NCI-H2196 treated with DMSO at 0.1 percent for 48 hours (cell line): ENCODE data around the gene LRRK2.
"Not testable (repeated sequence)": the region's sequence is repeated elsewhere in the genome, so short reads cannot be mapped to it uniquely, and the experiment has no call there.

ENCODE experiments used
- DNase-seq: peaks from one replicate; lab custom pipeline; 2025; ENCODE audit not compliant: unreplicated experiment; lab: John Stamatoyannopoulos, UW

LRRK2 gene

DNA sequence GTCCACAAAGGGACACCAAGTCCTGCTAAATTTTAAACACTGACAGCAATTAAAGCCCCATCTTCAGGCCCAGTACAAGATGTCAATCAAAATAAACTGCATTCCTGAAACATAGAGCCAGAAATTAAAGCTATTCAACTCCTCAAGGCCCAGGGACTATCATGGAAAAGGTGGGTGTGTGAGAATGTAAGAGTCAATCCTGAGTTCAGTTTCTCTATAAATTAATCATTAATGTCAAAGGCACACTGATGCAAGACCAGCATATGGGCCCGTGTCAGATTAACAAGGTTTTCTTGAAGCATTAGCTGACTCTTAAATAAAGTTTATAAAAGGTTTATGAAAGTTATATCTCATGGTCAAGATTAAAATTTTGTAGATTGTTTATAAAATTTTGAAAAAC is 13.6 kb upstream of the LRRK2 start:
- not testable (repeated sequence) for DNase-seq

DNA sequence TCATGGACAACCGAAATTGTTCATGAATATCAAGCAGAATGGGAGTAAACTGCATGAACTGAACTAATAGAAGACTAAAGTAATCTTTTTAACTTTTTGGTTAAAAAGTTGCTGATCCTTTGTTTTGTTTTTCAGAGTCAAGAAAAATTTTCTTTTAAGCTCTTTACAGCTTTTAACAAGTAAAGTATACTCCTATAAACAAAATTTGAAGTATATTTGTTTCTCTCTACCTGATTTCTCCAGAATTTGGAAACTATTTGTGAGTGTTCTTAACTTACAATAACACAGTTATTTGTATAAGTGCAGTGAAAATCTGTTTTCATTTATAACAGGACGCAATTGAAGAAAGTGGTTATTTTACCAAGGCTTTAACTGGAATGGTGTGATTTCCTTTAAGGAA is 12.2 kb upstream of the LRRK2 start:
- DNase-seq: no peak

DNA sequence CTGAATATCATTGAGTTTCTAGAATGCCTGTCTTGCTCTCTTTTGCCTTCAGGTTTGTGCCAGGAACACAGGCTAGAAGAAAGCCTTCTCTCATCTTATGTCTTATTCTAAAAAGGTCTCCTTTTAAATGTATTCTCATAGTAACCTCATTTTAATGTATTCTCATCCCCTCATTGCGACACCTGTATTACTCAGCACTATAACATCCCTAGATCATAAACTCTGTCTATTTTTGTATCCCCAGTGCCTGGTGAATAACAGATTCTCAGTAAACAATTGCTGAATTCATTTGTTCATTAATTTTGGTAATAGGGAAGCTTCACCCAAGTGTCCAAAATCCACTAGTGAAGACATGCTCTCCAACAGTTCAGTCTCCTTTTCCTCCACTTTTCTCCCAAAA is 8.8 kb upstream of the LRRK2 start:
- no peak for DNase-seq

DNA sequence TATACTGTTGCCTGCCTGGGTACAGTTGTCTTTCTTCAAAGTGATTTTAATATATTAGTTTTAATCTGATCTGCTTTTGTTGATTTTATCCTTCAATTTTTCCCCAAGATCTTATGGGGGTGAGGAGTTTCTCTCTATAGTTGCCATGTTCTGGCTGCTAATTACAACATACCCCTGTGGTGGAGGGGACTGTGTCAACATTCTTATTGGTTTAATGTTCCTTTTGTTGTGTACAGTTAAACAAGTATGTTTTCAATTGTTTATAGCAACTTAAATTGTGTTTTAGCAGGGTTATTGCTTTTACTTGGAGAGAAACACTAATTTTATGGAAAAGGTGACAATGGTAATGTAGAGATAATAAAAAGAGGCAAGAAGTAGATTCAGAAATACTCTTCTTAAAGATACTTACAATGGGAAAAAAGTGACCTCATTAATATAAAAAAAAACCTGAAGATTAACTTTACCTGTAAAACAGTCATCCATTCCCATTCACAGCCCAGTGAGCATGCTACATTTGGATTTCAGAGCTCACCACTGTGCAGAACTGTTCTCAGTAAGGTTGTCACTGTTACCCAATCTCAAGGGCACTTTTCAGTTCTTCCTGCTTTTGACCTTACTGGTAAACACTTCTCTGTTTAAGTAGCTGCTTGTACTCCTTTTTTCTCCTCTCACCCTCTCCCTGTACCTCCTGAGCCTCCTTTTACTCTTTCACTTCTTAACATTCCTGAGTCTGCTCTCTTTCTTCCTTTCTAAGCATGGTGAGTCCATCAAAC is 8.1 kb upstream of the LRRK2 start:
- no peak for DNase-seq

DNA sequence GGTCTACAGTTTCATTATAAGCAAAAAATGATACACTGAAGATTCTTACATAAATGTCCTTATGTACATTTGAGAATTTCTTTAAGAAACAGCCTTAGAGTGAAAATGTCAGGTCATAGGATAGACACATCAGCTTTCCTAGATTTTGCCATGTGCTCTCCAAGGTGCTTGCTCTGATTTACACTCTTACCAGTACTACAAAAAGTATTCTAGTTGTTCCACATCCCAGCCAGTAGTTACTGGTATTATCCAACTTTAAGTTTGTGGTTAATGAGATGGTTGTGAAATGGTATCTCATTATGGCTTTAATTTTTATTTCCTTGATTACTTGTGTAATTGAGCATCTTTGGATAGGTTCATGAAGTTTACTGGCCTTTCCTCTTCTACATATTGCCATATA is 5.0 kb upstream of the LRRK2 start:
- no peak for DNase-seq

DNA sequence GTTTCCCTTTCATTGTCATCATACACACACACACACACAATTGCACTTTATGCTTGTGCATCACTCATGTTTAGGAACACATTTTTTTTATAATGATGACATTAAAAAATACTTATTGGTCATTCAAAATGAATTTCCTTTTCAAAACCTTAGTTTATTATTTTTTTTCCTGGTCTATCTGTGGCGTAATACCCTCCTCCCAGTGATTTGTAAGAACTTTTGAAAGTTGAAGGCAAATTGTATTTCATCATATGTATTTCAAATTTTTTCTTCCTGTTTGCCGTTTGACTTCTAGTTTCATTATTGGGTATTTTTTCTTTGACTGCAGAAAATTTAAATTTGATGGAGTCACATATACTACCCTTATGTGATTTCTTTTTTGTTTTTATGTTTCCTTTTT is 2.5 kb upstream of the LRRK2 start:
- DNase-seq: no peak

DNA sequence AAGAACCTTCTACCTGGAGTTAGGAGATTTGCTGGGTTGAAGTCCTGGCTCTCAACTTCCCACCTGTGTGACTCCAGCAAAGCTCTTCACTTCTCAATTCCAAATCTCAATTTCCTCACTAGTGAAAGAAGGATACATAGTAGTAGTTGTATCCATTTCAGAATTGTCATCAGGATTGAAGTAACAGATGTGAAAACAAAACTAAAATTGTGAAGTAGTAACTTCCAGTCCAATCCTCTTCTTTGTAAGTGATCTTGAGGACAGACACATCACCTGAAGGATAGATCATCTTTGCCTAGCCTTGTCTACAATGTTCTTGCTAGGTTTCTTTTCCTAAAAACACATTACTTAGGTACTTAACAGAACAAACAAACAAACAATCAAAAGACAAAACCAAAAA is 1.2 kb upstream of the LRRK2 start:
- no peak for DNase-seq

DNA sequence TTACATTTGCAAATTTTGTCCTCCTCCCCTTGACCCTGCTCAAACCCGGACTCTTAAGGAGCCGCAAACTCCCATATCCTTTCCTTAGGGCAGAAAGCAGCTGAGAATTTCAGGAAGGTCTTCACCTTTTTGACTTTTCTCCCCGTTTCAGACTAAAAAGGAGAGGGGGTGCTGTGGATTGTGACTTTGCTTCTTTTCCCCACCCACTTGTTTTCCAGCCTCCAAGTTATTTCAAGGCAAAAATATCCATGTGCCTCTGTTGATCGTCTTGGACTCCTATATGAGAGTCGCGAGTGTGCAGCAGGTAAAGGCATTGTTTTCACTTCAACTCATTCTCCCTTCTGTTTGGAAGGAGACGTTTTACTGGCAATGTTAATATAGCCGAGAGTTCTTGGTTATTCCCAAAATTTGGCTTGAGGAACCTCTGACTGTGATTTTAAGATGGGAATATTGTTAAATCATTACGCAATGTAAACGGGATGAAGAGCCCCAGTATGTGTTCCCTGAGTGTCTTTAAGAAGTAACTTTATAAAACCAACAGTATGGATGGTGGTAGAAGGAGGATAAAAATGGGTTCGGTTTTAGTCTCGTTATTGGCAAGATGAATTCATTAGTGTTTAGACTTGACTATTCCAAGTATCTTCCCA is 663 bp downstream of the LRRK2 start:
- DNase-seq: no peak

DNA sequence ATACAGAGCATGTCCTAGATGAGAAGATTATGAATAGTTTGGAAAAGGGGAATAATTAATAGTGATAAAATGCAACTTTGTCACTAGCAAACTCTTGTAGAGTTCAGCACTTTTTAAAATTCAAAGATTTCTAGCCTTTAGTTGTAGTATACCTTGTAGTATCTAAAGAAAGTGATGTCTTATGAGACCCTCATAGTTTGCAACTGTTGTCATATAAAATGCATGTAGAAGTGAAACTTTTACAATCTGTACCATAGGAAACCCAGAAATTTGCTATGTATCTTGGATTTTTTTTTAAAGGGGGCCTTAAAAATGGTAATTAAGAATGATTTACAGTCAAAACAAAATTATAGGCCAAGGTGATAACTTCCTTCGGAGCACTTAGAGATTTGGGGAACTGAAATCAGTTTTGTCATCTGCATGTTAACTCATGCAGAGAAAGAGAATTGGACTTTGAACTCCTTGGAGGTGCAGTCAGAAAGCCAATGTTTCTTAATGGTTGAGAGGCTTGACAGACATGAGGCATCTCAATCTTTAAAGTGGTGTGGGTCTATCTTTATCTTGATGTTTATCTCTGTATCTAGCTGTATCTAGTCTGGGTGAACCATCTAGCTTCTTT is 1.3 kb downstream of the LRRK2 start:
- DNase-seq: no peak

DNA sequence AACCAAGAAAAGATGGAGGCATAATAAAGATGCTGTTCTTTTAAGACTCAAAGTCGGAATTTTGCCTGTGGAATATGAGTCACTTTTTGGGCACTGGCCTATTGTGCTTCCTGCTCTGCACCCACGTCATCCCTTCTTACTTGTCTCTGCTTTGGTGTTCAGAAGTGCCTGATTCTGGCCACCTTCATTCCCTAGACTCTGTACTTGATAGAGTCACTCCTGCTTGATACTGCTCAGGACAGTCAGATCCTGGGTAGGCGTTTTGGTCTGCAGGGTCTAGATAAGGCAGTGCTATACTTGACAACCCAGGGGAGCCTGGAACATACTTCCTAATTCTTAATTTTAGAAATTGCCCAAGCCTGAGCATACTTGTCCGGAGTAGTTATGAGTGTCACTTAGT is 1.9 kb downstream of the LRRK2 start:
- no peak for DNase-seq

DNA sequence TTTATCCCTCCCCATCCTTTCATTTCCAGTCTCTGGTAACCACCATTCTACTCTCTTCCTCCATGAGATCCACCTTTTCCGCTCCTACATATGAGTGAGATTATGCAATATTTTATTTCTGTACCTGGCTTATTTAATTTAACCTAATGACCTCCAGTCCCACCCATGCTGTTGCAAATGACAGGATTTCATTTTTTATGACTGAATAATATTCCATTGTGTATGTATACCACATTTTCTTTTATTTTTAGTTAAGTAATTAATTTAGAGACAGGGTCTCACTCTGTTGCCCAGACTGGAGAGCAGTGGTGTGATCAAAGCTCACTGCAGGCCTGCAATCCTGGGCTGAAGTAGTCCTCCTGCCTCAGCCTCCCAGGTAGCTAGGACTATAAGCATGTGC is 2.6 kb downstream of the LRRK2 start:
- DNase-seq: no peak

DNA sequence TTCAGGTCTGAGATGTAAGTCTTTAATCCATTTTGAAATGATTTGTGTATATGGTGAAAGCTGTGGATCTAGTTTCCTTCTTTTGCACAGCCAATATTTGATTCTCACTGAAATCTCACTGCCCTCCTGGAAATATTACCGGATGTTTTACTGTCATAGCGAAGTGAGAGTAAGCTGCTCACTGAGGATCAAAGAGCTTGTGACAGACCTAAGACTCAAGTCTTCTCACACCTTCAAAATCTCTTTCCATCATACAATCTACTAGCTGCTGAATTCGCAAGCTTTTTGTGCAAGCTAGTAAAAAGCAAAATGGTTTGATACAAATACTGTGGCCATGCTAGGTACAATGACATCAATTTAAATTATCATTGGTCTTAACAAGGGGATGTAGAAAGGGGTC is 3.9 kb downstream of the LRRK2 start:
- no peak for DNase-seq

DNA sequence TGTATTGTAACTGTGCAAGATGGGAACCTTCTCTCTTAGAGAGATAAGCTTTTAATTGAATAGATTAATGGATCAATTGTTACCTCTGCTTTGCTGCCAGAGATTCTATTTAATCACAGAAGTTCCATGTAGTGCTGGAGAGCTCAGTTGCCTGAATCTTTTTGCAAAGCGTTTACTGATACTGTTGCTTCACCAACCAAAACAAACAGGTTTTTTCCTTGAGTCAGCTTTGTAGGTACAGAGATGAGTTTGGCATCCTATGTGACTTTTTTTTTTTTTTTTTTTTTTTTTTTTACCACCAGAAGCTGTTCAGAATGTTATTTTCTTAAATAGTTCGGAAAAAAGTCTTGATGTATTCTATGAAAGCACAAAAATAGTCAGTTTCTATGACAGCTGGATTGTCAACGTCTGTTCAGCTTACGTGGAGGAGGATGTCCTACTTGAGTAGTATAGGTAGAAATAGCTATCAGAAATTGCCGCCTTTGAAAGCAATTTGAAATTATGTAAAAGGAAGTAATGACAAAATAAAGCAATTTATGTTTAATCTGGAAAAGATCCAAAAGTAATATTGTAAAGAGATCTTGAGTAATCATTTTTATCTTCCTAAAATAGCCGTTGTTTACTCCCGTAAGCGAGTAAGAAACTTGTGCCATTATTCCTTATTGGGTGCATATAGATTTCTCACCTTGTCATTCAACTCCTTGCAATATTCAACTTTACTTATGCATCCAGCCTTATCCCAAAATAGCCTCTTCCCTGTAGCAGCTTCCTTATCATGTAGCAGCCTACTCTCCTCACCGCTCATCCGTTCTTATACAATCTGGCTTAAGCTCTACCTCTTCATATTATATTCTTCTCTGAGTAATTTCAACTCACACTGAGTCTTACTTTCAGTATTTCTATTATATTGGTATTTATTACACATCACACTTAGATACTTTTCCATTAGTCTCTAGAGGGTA is 5.2 kb downstream of the LRRK2 start:
- no peak for DNase-seq

DNA sequence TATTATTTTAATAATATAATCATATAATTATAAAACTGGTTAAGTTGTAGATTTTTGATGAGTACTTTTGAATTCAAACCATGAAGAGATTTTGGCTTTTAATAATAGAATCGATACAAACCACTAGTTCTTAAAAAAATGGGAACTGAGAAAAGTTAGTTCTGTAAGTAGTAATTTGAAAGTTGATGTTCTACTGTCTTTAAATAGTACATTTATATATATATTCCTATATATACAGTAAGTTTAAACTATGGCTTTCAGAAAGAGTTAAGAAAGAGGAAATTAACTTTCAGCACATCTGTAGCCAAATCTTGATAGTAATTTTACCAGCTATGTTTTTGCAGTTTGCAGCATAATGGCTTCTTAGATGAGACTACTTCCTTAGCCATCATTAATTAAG is 7.8 kb downstream of the LRRK2 start:
- no peak for DNase-seq

DNA sequence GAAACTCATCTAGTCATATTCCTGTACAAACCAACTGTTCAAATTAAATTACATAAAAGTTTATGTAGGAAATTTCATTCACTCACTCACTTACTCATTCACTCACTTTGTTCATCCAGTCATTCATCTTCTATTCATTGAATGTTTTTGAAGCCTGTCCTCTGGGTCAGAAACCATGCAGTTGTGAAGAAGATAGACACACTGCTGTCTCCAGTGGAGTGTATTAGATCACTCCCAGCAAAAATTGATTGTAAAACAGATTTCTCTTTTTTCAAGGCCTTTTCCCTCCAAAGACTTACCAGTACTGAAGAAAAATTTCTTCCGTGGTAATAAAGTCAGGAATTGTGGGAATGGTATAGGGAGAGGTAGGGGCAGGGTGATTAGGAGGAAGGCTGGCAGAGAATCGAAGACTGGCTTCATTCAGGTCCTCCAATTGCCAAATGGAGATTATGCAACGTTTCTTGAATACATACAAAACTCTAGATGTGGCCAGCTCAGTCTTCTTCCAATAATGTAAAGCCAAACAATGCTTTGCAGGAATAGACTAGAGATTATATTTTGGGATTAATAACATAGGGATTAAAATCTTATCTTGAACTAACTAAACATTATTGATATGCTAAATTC is 9.1 kb downstream of the LRRK2 start:
- DNase-seq: no peak

DNA sequence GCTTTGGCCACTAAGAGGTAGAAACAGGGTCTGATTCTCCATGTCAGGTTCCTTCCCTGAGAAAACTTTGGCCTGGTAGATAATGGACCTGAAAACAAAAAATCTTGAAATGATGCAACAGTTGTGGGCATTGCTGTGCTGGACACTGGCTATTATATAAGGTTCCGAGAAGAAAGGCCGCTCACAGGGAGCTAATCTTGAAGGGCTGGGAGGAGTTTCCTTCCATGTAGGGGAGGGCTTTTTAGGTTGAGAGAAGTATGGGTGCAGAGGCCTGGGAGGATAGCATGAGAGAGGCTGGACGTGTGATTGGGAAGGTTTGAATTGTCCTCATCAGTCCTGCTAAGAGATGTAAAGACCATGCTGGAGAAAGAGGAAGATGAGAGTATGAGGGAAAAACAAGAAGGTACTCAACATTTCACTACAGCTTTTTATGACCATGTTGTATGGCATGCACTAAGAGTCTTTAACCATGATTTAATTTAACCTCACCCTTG is 11.6 kb downstream of the LRRK2 start:
- no peak for DNase-seq

DNA sequence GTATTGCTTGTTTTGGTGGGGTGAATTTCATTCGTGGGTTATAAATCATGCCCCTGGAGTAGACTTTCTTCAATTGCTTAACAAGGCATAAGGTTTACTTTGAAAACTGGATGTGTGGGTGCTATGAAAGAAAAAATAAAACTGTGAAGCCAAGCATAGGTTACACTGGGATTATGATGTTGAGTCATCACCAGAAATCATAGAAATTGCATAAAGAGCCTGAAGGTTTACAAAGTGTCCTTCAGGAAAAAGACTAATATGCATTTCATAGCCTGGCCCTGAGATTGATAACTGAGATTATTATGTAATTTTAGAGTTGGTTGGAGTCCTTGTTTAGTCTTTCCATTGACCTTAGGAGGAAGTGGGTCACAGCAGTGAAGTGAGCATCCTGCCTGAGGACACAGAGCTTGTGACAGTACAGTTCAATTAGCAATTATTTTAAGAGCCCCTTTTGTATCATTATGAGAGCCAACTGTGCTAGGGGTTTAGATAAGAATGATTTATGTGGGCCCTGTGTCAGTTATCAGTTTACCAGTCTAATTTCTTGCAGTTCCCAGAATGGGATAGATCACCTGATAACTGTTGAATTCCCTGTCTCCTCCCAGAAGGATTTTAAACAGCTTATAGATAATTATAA is 13.6 kb downstream of the LRRK2 start:
- no peak for DNase-seq

DNA sequence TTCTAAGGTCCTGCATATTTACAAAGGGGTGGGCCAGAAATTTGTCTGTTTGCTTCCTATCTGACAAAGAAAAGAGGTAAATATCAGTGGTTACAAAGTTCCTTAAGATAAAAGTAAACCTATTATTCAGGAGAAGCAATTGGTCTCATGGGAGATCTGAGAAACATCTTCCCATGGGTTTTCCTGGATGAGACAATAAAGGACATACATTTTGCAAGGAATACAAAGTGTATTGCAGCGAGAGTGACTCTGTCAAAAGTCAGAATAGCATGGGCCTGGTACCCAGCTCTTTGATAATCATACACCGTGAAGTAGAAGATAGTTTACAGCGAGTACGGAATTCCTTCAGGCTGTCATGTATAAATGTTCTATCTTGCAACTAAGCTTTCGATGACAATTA is 14.2 kb downstream of the LRRK2 start:
- no peak for DNase-seq

DNA sequence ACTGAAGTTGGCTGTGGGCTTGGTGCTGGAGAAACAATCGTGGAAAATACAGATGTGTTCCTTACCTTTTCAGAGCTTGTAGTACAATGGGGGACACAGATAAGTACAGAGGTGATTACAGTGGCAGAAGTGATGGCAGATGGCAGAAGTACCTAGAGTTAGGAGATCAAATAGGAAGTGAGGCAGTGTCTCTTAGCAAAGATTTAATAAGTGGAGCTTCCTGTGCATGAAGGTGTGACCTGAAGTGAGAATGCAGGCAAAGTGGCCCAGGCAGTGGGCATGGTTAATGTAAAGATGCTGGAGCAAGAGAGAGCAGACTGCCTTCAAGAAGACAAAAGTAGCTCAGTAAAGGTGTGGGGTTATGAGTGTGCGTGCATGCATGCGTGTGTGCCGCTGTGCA is 16.0 kb downstream of the LRRK2 start:
- no peak for DNase-seq

DNA sequence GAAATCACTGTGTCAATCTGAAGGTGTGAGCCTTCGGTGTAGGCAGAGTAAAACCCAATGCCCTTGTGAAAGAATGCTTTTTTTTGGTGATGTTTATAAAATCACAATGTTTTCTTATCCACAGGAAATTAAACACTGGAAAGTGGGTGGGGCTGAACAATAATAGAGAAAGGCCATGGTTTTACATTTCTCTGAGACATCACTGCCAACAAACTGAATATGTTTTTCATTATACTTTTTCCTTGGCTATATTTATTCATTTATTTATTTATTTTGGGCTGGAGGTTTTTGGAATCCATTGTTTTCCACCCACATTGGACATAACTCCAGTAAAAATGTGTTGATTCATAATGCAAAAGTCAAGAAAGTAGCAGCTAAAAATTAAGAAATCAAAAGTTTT is 16.9 kb downstream of the LRRK2 start:
- no peak for DNase-seq
